Panc1 (cell line): ENCODE measurements around the gene PSMD1. TPM values are rescaled to one million over a fixed set of nuclear protein-coding genes. Genes with fewer than 3 reads are reported as not detected.

Source experiments
- ATAC-seq: fragments of 200-7000 bp; cut with Tn5 transposase; 2 replicates; pipeline ENCODE4 v1.9.1; 2020; ENCODE audit warnings: mild to moderate bottlenecking, moderate library complexity
- BruUV-seq: library from RNA; stranded (reverse); fragments of 400-500 nt; replicated peaks from 2 replicates; lab custom pipeline; 2021; lab: Mats Ljungman, UMichigan
- CTCF ChIA-PET: fragments of 300-600 bp; sonication (Branson Sonifier 250); formaldehyde crosslinking; loops from one replicate; lab custom pipeline; 2022; ENCODE audit warnings: antibody characterized with exemption; lab: Charles Lee
- POLR2A ChIA-PET: fragments of 300-600 bp; sonication (Branson Sonifier 250); formaldehyde crosslinking; loops from one replicate; lab custom pipeline; 2022; ENCODE audit warnings: antibody characterized with exemption; lab: Charles Lee
- DNase-seq: peaks from one replicate; pipeline ENCODE4 v3.0.0-alpha.2; 2010; ENCODE audit warnings: low read depth, low spot score
- H3K27ac ChIP-seq: 2 replicates; pipeline ENCODE4 v1.5.1; 2011; ENCODE audit warnings: mild to moderate bottlenecking, low read length, inconsistent platforms
- H3K27me3 ChIP-seq: fragments of 200-500 bp; sonication (Bioruptor generic); 2 replicates; pipeline ENCODE4 v1.6.0; 2014; ENCODE audit warnings: low read length, inconsistent platforms; ENCODE audit not compliant: control insufficient read depth, insufficient read depth
- H3K36me3 ChIP-seq: fragments of 200-500 bp; sonication (Bioruptor generic); 2 replicates; pipeline ENCODE4 v1.5.1; 2014; ENCODE audit warnings: inconsistent platforms, mild to moderate bottlenecking, low read length, moderate library complexity; ENCODE audit not compliant: control insufficient read depth, insufficient read depth
- H3K4me1 ChIP-seq: 2 replicates; pipeline ENCODE4 v1.5.1; 2011; ENCODE audit warnings: inconsistent platforms, mild to moderate bottlenecking, low read length, moderate library complexity; ENCODE audit not compliant: control insufficient read depth, insufficient read depth
- H3K4me3 ChIP-seq, 2 experiments: 2 replicates each; pipeline ENCODE4 v1.5.1; 2011 to 2012; ENCODE audit warnings: low read depth in 2 of 2, low read length in 2 of 2, mild to moderate bottlenecking in 2 of 2, inconsistent platforms in 1 of 2, moderate library complexity in 1 of 2
- H3K9me3 ChIP-seq: fragments of 200-500 bp; sonication (Bioruptor generic); 2 replicates; pipeline ENCODE4 v1.5.1; 2014; ENCODE audit warnings: low read depth, mild to moderate bottlenecking, inconsistent platforms, low read length, moderate library complexity; ENCODE audit not compliant: control insufficient read depth, insufficient read depth
- CTCF ChIP-seq: fragments of 450-650 bp; IDR thresholded peaks from 2 replicates; pipeline ENCODE4 v1.5.1; 2017; ENCODE audit warnings: mild to moderate bottlenecking
- POLR2AphosphoS5 ChIP-seq: IDR thresholded peaks from 2 replicates; pipeline ENCODE4 v1.6.1; 2012; ENCODE audit warnings: mild to moderate bottlenecking, low read depth, low read length, moderate library complexity
- REST ChIP-seq, 2 experiments: IDR thresholded peaks; 2 replicates each; pipeline ENCODE4 v1.6.1; 2011 to 2012; ENCODE audit warnings: low read depth in 2 of 2, control low read depth in 1 of 2, low read length in 1 of 2, mild to moderate bottlenecking in 1 of 2, moderate library complexity in 1 of 2; ENCODE audit not compliant: insufficient read depth in 1 of 2
- SIN3A ChIP-seq: IDR thresholded peaks from 2 replicates; pipeline ENCODE4 v1.6.1; 2012; ENCODE audit warnings: low read depth, mild to moderate bottlenecking, low read length, moderate library complexity, borderline replicate concordance; ENCODE audit not compliant: insufficient read depth
- TCF7L2 ChIP-seq: IDR thresholded peaks from 2 replicates; pipeline ENCODE4 v1.6.1; 2011; ENCODE audit warnings: mild to moderate bottlenecking, low read depth, low read length, inconsistent platforms
- in situ Hi-C: cut with HindIII; loops from 2 replicates; pipeline ENCODE4 v1.10.0; 2016; ENCODE audit warnings: low sequenced_read_pairs, low pct_unique_long_range_greater_than_20kb
- intact Hi-C: fragments of 100-400 bp; cut with micrococcal nuclease; formaldehyde crosslinking; loops from one replicate; pipeline ENCODE4 v1.10.0; 2022; ENCODE audit not compliant: unreplicated experiment
- total RNA-seq: library from RNA; stranded (reverse); gene quantifications from one replicate; pipeline ENCODE4 v1.2.1, GENCODE V29; 2021; ENCODE audit not compliant: unreplicated experiment

Gene PSMD1
- total RNA-seq, 1 experiment from 2014 or later, result 146 TPM

- no TSS peak for BruUV-seq
These were observed 68.3 kb downstream of the PSMD1 start, which contains the start of gene HTR2B for GRCh38 chr2:231124838-231125568. Gene HTR2B (minus strand): TSS chr2:231125042. CDS start chr2:231123764, 1,278 bp downstream.

GRCh38 chr2:231126123-231126522 is 69.5 kb downstream of the PSMD1 start:
- Histone ChIP-seq H3K4me3 (no peak overlapping the region), H3K4me1 (peaks cover 11% of the 10 kb centered on the region), H3K27ac (no peak overlapping the region), H3K36me3 (no peaks in the 10 kb centered on the region), H3K9me3 (no peaks in the 10 kb centered on the region), H3K27me3 (no peaks in the 10 kb centered on the region)
- intact Hi-C loops, result no loop called here
- ChIA-PET POLR2A (no interaction called here), CTCF (no interaction called here)
- in situ Hi-C loops, result no loop called here
- TF ChIP-seq CTCF (no peak), TCF7L2 (no peak), POLR2AphosphoS5 (no peak), SIN3A (no peak), REST (IDR thresholded peaks at IDR 0.05; ENCODE audit: insufficient read depth in 1 of 2, low read depth in 2 of 2, low read length in 1 of 2) (no peak)
- ATAC-seq (no peak), DNase-seq (no peak)
- BruUV-seq, result no TSS peak

More at GRCh38 chr2:231124838-231125568, 68.3 kb downstream of the PSMD1 start, which contains the start of gene HTR2B:
- TF ChIP-seq TCF7L2, result no peak
- no peak for TF ChIP-seq SIN3A
- no peak for TF ChIP-seq POLR2AphosphoS5
- no peak for TF ChIP-seq REST (IDR thresholded peaks at IDR 0.05; ENCODE audit: insufficient read depth in 1 of 2, low read depth in 2 of 2, low read length in 1 of 2)
- TF ChIP-seq CTCF, result no peak
- Histone ChIP-seq H3K4me3 (no peak within 1 kb of the TSS), H3K9me3 (no peaks in the 10 kb centered on the region), H3K27me3 (no peaks in the 10 kb centered on the region), H3K27ac (no peak within 1 kb of the TSS; the same call in 1 of the 2 replicates), H3K4me1 (peaks cover 7% of the 10 kb centered on the region), H3K36me3 (no peaks in the 10 kb centered on the region)
- intact Hi-C loops (no loop called here), in situ Hi-C loops (no loop called here)
- ATAC-seq, result no peak
- ChIA-PET POLR2A (no interaction called here), CTCF (interaction anchor here (0.5 to 0.7 kb wide), 2 partner anchors 21 to 327 kb away, joined by 3 to 6 read pairs; no protein-coding TSS in a partner anchor)
- DNase-seq, result no peak
